ENCODE results near the gene PRR20G.
"Not testable (repeated sequence)": the region's sequence is repeated elsewhere in the genome, so short reads cannot be mapped to it uniquely, and the experiment has no call there.

PRR20G gene

DNA sequence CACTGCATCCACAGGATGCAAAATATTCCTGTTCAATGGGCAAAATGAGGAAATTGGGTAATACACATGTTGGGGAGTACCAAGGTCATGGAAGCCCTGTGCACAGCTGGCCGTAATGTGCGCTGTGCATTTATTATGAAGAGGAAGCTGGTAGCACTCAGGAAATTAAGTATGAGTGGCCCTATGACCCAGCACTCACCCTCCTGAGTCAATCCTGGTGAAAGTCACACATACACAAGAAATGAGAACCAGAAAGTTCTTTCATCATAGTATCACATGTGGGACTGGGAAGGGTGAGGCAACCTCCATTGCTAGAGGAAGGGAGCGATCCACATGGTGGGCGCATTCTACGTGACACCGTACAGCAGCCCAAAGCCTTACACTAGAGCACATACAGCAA, 11.4 kb upstream of the PRR20G start:
- no peak for DNase-seq (ENCODE audit: low read depth)

DNA sequence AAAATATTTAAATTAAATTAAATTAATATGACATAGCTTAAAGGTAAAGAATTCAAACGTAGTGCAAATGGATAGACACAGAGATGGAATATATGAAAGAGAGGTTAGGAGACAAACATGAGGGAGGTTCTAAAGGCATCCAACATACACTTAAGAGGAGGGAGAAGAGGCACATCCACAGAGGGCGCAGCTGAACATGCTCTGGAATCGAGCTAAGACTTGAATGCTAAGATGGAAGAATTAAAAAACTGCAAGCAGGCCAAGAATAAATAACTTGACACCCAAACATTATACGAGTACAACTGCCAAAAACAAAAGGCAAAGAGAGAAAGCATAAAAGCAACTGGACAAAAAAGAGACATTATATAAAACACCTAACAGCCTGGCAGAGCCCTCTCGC, 9.1 kb upstream of the PRR20G start:
- no peak for DNase-seq (ENCODE audit: low read depth)

DNA sequence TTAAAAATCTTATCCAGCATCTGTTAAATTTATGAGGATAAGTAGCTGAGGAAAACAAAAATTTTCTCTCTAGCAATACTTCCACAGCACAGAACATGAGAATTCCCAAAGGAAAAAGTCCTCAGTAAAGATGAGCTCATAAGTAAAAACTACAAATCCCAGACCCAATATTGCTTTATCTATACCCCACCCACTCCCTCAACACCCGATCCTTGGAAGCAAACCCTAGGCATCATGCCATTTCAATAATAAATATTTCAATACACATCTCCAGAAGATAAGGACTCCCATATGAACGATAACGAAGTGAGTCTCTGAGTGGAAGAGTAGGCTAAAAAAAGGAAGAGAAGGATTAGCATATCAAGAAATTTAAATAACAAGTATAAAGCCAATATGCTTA, 8.3 kb upstream of the PRR20G start:
- no peak for DNase-seq (ENCODE audit: low read depth)

DNA sequence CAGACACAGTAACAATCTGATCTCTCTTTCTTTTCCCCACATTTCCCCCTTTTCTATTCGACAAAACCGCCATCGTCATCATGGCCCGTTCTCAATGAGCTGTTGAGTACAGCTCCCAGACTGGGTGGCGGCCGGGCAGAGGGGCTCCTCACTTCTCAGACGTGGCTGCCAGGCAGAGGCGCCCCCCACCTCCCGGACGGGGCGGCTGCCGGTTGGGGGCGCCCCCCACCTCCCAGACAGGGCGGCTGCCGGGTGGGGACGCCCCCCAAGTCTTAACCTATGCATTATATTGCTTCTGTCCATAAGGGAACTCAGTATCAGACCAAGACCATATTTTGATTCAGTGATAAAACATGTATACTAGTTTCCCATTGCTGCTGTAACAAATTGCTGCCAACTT, 5.8 kb upstream of the PRR20G start:
- DNase-seq (ENCODE audit: low read depth), result not testable (repeated sequence)

DNA sequence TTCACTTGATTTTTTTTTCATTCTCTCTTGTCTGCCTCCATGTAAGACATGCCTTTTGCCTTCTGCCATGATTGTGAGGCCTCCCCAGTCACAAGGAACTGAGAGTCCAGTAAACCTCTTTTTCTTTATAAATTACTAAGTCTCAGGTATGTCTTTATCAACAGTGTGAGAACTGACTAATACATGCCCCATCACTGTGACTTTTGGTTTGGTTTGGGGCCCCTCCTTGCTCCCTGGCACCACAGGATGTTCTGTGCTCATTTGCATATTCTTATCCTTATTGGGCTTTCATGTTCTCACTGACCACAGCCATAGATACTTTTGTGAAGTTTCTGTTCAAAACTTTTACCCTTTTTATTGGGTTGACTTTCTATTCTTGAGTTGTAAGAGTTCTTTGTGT, 3.8 kb upstream of the PRR20G start:
- no peak for DNase-seq (ENCODE audit: low read depth)

DNA sequence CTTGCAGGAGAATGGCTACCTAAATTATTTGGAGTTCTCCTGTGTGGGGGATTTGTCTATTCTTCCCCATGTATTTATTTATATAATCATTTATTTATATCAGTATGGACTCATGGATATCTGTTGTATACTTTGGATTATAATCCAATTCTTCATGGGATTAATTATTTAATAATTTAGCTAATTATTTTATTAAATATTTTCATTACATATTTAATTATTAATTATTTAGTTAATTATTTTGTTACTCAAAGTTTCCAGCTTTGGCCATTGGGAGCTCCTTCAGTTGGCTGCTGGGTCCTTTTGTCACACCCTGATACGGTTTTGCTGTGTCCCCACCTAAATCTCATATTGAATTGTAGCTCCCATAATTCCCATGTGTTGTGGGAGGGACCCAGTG, 3.3 kb upstream of the PRR20G start:
- no peak for DNase-seq (ENCODE audit: low read depth)

DNA sequence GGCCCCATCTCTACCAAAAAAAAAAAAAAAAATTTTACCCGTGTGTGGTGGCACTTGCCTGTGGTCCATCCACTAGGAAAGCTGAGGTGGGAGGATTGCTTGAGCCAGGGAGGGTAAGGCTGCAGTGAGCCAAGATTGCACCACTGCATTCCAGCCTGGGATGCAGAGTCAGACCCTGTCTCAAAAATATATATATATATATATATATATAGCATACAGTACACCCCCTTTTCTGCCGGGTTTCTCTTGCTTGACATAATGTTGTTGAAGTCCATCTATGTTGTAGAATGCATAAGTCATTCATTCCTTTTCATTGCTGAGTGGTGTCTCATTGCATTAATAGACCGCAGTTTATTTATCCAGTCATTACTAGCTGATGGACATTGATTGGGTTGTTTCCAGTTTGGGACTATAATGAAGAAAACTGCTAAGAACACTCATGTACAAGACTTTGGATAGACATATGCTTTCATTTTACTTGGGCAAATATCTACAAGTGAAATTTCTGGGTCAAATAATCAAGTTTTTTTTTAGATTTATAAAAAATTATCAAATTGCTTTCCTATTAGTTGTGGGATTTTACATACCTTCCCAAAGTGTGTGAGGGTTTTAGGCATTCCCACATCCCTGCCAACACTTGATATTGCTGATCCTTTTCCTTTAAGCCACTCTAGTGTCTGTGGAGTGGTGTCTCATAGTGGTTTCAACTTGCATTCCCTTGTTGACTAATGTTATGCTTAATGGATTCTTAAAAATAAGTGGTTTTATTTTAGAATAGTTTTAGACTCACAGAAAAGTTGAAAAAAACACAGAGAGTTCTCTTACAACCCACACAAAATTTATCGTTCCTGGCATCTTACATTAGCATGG, 2.1 kb upstream of the PRR20G start:
- DNase-seq (ENCODE audit: low read depth), result no peak

DNA sequence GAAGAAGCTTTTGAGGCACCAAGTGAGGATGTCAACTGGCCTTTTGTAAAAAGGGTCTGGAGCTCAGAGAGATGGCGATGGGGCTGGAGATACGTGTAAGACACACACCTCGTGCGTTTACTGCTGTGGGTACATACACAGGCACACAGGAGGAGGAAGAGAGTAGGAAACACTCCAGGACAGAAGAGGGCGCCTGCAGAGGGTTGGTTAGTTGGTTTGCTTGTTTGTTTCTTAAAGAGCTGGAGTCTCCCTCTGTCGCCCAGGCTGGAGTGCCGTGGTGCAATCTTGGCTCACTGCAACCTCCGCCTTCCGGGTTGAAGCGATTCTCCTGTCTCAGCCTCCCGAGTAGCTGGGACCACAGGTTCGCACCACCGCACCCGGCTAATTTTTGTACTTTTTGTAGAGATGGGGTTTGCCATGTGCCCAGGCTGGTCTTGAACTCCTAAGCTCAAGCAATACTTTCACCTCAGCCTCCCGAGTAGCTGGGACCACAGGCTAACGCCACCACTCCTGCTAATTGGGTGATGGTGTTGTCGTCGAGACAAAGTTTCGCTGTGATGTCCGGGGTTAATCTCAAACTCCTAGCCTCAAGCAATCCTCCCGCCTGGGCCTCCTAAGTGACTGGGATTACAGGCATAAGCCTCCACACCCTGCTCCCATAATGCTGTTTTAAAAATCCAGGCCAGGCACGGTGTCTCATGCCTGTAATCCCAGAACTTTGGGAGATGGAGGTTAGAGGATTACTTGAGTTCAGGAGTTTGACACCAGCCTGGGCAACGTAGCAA, 1.3 kb upstream of the PRR20G start:
- no peak for DNase-seq (ENCODE audit: low read depth)

DNA sequence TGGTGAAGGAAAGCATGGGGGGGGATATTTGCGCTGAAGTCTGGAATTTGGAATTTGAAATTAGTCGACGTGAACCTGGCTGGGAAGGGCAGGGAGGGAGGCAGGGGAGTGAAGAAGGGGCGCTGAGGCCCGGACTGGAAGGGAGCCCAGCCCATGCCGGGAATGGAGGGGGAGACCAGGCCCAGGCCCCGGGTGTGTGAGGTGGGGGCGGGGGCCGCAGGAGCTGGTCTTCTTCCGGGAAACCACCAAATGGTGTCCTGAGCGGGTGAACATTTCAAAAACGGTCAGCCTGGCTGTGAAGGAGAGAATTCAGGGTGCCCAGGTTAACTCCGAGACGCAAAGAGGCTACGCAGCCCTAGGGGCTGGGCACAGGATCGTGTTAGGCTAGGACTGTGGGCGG, 497 bp upstream of the PRR20G start:
- no peak for DNase-seq (ENCODE audit: low read depth)

DNA sequence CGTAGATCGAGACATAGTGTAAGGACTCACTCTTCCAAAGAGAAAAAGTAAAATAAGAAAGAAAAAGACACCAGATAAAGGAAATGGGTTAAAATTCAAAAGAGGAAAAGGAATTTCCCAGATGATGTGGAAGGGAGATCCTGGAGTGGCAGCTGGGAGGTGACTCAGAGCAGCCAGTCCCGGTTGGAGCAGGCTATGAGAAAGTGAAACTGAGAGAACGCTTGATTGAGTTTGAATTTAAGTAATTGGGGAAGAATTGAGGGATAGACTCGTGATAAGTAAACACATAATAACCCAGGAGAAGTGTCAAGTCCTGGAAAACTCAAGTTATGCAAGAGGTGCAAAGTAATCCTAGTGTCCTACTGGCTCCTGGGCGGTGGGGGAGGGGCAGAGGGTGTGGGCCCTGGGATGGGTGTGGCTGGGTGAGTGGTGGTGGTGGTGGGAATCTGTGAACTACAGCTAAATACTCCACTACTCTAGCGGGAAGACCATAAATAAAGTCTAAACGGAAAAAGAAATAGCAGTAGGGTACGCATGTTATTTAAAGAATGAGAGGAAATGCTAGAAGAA, 1.2 kb downstream of the PRR20G start:
- no peak for DNase-seq (ENCODE audit: low read depth)

DNA sequence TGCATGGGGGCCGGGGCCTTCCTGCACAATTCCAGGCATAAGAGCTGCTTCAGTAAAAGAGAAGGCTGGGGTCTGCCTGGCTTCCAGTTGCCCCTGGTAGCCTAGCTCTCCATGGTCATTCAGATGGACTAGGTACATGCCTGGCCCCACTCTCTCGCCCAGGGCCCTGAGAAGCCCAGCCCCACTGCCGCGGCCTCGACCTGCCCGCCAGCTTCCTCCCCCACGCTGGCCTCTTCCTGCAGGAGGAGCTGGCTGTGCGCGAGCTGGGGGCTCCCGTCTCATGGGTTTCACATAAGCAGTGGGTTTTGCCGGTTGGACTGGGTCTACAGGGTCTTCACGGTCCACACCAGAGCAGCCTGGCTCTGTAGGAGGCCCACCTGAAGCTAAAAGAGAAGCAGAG, 3.6 kb downstream of the PRR20G start:
- DNase-seq (ENCODE audit: low read depth), result no peak

DNA sequence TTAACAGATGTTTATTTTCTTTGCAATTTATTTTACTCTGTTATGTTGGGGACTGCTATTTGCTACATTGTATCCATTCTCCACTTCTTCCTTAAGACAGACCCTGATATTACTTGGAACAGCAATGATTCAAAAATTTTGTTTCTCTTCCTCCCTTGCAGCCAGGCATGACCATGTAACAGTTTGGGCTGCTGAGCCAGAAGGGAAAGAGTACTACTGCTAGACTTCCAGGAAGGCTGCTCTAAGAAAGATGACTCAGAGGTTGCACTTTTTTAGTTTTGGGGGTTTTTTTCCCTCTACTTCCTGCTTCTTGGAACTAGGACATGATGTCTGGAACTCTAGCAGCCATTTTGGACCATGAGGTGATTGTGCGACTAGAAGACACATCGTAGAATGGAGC, 10.3 kb downstream of the PRR20G start:
- no peak for DNase-seq (ENCODE audit: low read depth)

DNA sequence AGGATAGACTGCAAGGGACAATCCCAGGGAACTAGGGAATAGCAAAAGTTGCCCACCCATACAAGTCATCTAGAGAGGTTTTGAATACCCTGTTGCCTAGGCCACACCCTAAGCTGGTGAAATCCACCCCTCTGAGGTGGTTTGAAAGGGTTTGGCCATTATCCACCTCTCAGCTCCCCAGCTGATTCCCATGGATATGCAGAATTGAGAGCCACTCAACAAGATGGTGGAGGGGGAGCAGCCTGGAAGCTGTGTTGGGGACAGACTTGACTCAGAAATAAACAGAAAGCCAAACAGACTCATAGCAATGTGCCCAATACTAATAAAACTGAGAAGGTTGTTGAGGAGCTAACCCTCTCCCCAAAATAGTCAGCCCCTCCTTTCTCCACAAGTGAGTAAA, 10.9 kb downstream of the PRR20G start:
- DNase-seq (ENCODE audit: low read depth), result no peak

DNA sequence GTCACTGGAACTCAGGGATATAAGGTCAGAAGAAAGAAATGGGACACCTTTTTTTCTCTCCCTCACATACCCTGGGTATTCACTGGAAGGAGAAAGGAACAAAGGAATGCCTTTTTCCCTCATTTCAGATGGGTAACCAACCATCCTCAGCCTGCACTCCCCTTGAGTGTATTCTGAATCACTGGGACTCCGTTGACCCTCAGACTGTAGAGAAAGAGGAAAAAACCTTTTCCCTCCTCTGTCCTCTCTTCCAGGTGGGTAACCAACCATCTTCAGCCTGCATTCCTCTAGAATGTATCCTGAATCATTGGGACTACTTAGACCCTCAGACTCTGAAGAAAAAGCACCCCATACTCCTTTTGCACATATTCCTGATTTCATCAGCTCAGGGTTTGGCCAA, 11.4 kb downstream of the PRR20G start:
- no peak for DNase-seq (ENCODE audit: low read depth)

DNA sequence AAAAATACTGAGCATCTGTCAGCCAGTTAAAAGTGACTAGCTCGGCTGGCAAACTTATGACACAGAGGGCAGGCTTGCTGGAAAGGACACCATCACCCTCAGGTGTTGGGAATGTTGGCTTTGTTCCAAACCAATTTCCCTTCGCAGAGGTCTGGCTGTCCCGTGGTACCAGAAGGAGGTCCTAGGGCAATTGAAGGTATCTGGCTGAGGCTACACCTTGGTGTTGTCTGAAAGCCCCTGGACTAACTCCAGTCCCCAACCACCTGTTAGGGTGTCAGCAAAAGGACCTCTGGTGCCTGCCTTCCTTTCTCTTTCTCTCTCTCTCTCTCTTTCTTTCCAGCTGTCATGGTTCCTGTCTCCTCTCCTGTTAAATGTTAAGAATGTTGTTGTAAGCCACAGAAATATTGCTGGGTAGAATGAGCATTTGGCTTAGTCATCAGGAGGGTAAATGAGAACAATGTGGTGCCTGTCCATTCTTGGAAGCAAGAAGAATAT, 12.5 kb downstream of the PRR20G start:
- no peak for DNase-seq (ENCODE audit: low read depth)

DNA sequence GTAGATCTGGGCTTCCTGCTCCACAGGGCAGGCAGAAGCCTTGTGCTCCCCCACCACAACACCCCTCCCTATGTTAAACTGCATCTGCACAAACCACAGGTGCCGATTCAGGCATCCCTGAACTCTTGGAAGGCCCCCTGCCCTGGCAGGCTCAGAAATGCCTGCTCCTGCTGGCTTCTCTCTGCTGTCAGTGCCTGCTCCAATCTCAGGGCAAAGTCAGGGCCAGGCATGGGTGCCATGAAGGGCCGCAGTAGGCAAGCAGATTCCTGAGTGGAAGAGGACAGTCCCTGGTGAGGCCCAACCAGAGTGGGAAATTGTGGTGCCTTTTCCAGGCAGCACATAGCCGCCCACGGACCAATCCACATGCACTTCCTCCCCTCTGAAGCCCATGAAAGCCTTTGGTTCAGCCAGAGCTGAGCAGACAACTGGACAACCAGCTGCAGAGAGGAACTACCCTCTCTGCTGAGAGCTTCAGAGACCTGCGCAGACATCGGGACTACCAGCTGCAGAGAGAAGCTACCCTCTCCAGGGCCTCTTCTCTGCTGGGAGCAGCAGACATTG, 13.6 kb downstream of the PRR20G start:
- DNase-seq (ENCODE audit: low read depth), result no peak

DNA sequence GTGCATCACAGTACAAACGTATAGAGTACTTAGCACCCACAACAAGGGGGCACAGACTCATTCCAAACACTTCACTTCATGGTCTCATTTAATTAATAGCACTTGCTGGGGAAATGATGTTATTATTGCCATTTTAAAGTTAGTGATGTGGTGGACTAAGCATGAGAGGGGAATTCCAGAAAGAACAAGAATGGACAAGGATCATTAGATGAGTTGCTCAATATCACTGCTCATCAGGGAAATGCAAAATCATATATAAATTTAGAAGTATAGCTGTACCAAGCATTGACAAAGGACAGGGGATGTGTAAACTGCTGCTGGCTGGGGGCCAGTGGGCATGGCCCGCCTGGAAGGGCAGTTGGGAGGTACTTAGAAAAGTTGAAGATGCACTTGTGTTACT, 14.6 kb downstream of the PRR20G start:
- DNase-seq (ENCODE audit: low read depth), result no peak

DNA sequence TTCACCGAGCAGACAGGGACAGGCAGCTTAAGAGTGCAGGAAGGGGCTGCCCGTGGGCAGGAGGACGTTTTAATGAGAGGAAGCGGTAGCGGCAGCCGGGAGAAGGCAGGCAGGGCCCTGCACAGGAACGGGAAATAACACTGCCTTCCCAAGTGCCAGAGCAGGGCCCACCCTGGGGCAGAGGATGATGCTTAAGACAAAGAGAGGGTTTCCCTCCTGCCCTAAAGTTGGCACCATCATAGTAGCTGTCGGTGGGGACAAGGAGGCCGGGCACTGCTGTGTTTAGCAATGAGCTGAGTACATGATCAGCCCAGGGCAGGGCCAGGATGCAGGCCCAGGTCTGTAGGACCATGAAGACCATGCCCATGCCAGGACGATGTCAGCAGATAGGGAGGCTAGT, 21.7 kb downstream of the PRR20G start:
- no peak for DNase-seq (ENCODE audit: low read depth)

DNA sequence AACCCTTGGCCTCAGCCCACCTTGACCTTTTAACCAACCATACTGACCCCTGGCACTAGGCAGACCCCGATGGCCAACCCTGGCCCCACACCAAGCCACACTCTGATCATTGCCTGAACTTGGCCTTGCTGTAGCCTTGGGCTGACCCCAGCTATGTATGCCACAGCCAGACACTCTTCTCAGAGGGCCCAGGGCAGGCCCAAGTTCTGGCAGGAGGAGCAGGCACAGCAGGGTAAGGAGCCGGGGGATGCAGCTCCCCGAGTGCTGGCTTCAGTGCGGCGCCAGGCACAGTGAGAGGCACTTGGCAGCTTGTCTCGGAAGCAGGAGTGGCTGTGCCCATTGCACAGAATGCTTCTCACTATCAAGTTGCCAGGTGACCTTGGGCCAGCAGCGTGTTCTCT, 22.3 kb downstream of the PRR20G start:
- no peak for DNase-seq (ENCODE audit: low read depth)

DNA sequence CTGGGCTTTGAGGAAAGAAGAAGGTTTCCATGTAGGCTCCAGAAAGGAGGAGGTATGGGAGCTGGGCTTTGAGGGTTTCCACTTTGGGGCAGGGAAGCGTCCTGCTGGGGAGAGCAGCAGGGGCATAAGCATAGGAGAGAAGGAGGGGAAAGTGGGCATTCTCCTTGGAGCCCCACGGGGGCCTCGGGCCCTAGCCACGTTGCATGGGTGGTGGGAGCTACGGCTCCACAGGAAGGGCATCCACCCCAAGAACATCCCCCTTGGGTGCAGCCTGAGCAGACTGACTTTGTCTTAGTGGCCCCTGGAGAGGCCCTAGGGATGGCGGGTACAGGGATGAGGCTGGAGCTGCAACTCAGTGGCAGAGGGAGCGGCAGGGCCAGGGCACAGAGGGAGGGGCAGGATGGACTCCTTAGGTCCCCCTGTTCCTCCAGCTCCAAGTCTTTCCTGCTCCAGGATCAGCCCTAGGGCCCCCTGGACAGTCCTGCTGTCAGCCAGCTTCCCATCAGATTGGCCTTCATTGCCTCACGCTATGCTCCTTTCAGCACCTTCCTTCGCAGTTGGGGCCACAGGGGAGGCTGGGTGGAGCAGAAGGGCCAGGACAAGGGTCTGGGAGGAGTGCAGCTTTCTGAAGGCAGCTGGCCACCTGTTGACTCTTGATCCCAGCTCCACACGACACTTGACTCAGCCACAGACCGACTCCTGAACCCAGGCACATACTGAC, 22.9 kb downstream of the PRR20G start:
- DNase-seq (ENCODE audit: low read depth), result no peak

DNA sequence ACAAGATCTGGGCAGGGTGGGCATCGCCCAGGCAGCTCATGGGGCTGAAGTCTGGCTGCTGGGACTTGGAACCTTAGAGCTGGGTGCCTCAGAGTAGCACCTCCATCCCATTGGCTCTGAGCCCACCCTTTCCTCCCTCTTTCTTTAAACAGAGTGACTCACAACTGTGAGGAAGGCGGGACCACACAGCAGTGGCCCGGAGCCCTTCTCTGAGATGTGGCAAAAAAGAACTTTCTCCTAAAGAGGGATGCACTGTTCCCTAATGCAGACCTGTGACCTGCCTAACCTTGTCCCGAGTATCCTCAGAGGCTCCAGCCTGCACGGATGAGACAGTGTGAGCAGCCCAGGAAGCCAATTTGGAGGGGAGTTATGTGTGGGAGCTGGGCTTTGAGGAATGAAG, 23.6 kb downstream of the PRR20G start:
- DNase-seq (ENCODE audit: low read depth), result no peak

Measured in T-helper 22 cell (primary cell).